ENCODE data around the gene OR10A6.
A peak's percentile ranks its signal among the peaks of the same experiment; 100 is the strongest.

OR10A6 gene

DNA sequence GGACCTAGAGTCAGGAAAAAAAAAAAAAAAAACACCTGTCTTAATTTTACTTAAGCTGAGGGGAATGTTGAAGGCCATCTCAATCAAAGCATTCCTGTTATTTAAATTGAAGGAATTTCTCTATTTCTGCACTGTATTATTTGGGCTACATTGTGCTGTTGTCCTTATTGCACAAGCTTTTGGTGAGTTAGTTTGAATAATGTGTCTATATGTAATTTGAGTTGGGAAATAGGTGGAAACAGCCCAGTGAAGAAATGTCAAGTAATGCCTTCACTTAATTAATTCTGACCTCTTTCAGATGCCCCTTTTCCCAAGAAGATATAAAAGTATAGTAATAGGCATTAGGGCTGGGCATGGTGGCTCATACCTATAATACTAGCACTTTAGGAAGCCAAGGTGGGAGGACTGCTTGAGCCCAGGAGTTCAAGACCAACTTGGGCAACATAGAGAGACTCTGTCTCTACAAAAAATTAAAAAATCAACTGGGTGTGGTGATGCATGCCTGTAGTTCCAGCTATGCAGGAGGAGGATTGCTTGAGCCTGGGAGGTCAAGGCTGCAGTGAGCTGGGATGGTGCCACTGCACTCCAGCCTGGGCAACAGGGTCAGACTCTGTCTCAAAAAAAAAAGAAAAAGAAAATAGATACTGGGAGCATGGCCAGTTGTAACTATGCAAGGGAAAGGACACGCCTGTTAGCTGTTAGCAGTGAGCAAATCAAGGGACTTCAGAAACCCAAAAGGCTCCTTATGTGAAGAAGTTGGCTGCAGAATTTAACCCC is 34.9 kb downstream of the OR10A6 start:
- TF ChIP-seq, protein P1, sequence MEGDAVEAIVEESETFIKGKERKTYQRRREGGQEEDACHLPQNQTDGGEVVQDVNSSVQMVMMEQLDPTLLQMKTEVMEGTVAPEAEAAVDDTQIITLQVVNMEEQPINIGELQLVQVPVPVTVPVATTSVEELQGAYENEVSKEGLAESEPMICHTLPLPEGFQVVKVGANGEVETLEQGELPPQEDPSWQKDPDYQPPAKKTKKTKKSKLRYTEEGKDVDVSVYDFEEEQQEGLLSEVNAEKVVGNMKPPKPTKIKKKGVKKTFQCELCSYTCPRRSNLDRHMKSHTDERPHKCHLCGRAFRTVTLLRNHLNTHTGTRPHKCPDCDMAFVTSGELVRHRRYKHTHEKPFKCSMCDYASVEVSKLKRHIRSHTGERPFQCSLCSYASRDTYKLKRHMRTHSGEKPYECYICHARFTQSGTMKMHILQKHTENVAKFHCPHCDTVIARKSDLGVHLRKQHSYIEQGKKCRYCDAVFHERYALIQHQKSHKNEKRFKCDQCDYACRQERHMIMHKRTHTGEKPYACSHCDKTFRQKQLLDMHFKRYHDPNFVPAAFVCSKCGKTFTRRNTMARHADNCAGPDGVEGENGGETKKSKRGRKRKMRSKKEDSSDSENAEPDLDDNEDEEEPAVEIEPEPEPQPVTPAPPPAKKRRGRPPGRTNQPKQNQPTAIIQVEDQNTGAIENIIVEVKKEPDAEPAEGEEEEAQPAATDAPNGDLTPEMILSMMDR (conservative IDR thresholded peaks at IDR 0.05; ENCODE audit: low read length) = no peak
- no peak overlapping the region for H3K4me3 ChIP-seq (ENCODE audit: low read length)
- peak; percentile 51 for DNase-seq (ENCODE audit: low read depth)

DNA sequence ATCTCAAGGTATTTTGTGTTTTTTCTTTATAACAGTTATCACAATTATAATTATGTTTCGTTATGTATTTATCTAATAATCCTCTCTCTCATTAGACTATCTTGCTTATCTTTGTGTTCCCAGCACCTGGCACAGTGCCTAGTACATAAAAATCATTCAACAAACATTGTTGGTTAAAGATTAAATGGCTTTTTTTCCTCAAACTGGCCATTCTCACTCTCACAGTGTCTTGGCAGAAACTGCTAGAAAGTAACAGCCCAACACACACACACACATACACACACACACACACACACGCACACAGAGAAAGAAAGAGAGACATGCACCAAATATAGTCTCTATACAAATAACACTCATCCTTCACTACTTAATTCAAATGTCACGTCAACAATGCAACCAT is 36.8 kb downstream of the OR10A6 start:
- no peak overlapping the region for H3K4me3 ChIP-seq (ENCODE audit: low read length)
- TF ChIP-seq, protein P1 (conservative IDR thresholded peaks at IDR 0.05; ENCODE audit: low read length) = no peak

DNA sequence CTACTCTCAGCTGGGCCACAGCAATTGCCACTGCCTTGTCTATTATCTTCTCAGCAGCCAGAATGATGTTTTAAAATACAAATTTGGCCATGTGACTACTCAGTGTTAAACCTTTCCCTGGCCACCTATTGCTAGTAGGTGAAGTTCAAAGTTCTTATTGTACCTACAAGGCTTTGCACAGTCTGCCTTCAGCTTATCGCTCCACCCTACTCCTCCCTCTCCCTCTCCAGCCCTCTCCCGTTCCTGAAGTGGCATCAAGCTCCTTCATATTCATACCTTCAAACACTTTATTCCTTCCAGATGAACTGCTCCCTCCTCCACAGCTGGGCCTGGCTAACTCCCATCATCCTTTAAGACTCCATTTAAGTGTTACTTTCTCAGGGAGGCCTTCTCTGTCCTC is 37.3 kb downstream of the OR10A6 start:
- no peak overlapping the region for H3K4me3 ChIP-seq (ENCODE audit: low read length)
- TF ChIP-seq, protein P1 (conservative IDR thresholded peaks at IDR 0.05; ENCODE audit: low read length) = no peak
- no peak for DNase-seq (ENCODE audit: low read depth)

More for the DNA sequence above, 36.8 kb downstream of the OR10A6 start:
- DNase-seq (ENCODE audit: low read depth) = no peak

DNA sequence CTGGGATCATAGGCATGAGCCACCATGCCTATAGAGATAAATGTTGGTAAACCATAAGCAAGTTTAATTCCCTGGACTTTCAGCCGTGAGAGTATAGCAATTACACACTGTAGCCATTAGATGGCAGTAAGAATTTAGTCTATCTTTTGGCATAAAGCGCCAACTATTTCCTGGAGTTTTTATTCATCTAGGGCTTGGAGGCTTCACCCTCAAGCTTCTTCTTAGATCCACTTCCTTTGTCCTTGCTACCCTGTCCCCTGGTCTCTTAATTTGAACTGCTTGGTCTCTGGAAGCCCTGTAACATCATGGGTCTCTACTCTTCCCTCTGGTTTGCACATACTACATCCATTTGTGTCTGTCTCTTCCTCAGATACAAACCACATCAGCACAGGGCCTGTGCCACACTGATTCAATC is 38.2 kb downstream of the OR10A6 start:
- TF ChIP-seq, protein P1 (conservative IDR thresholded peaks at IDR 0.05; ENCODE audit: low read length) = peak; percentile 73
- H3K4me3 ChIP-seq (ENCODE audit: low read length) = no peak overlapping the region
- DNase-seq (ENCODE audit: low read depth) = peak; percentile 70

DNA sequence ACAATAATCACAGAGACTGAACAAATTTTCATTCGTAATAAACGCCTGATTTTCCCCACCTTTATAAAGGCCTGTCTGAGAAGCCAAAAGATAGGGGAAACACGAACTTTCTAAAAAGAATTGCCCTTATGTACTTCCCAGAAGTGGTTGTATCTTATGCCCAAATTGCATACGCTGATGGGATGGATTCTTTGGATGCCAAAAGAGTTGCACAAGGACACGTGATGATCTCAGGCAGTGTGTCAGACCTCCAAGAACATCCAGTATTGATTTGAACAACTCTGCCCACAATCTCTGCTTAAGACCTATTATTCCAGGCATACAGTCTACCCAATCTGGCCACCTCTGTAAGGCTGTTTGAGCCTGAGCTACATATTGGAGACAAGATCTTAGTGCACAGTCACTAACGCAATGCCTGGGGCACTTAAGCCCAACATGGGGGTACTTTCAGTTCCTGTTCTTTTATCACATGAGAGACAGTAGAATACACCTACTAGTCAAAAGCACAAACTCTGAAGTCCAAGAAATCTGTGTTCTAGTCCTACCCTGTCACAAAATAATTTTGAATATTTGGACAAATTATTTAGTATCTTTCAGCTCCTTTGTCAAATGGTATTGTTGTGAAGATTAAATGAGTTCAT is 38.9 kb downstream of the OR10A6 start:
- peak; percentile 88 for DNase-seq (ENCODE audit: low read depth)
- TF ChIP-seq, protein P1 (conservative IDR thresholded peaks at IDR 0.05; ENCODE audit: low read length) = no peak
- no peak overlapping the region for H3K4me3 ChIP-seq (ENCODE audit: low read length)

DNA sequence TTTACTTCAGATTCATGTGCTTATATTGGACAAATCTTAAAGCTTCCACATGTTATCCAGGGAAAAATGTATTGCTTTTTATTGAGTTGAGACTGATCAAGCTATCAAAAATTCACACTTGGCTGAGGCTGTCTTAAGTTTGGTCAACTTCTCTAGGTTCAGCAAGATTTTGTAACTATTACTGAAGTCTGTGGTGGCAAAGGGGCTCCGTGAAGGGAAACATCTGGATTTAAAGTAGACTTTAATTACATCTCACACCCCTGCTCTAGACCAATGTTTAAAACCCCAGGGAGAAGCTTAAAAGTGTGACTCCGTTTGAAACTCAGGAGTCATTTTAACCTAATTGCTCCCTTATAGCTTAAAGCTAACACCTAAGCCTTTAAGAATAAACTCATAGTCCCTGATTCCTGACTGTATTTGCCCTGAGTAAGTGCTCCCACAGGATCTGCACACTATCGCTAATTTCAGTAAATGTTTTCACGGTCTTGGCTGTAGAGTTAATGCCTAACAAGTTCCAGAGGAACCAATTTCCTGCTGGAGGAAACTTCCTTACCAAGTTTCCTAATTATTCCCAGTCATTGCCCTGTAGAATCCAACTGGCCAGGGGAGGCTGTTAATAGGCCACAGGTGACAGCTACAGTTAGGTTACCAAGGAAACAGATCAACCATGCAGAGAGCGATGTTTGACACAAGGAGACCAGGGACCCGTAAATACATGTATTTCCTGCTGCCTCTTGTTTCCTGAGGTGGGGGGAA is 40.5 kb downstream of the OR10A6 start:
- TF ChIP-seq, protein P1 (conservative IDR thresholded peaks at IDR 0.05; ENCODE audit: low read length) = no peak
- DNase-seq (ENCODE audit: low read depth) = peak; percentile 36
- H3K4me3 ChIP-seq (ENCODE audit: low read length) = no peak overlapping the region

Data from AG10803 (cell line).